H9 (cell line): Measurements from ENCODE around the gene UHRF1. TPM values are rescaled to one million over a fixed set of nuclear protein-coding genes. Genes with fewer than 3 reads are reported as not detected.
A peak's percentile ranks its signal among the peaks of the same experiment; 100 is the strongest.
"Not testable (repeated sequence)": the region's sequence is repeated elsewhere in the genome, so short reads cannot be mapped to it uniquely, and the experiment has no call there.

ENCODE experiments used
- DNase-seq: peaks from one replicate; pipeline ENCODE4 v3.0.0-alpha.2; 2017
- H2AFZ ChIP-seq: one replicate; pipeline ENCODE4 v1.6.1; 2013; ENCODE audit warnings: mild to moderate bottlenecking, low read length, control low read depth, moderate library complexity
- H2AK5ac ChIP-seq: 2 replicates; pipeline ENCODE4 v1.6.1; 2013; ENCODE audit warnings: low read length, control low read depth, mixed read lengths; ENCODE audit not compliant: insufficient read length
- H2BK120ac ChIP-seq: one replicate; pipeline ENCODE4 v1.6.1; 2013; ENCODE audit warnings: low read depth, mild to moderate bottlenecking, low read length, control low read depth, inconsistent platforms; ENCODE audit not compliant: poor library complexity, severe bottlenecking
- H2BK12ac ChIP-seq: 2 replicates; pipeline ENCODE4 v1.6.1; 2013; ENCODE audit warnings: low read length, control low read depth, mixed read lengths, low read depth; ENCODE audit not compliant: insufficient read length
- H2BK15ac ChIP-seq: 2 replicates; pipeline ENCODE4 v1.6.1; 2013; ENCODE audit warnings: low read depth, low read length, control low read depth
- H2BK20ac ChIP-seq: one replicate; pipeline ENCODE4 v1.6.1; 2013; ENCODE audit warnings: low read depth, mild to moderate bottlenecking, low read length, control low read depth, inconsistent platforms; ENCODE audit not compliant: poor library complexity, severe bottlenecking
- H2BK5ac ChIP-seq: 2 replicates; pipeline ENCODE4 v1.6.1; 2013; ENCODE audit warnings: low read length, control low read depth, mixed read lengths; ENCODE audit not compliant: insufficient read length
- H3K14ac ChIP-seq: 2 replicates; pipeline ENCODE4 v1.6.1; 2013; ENCODE audit warnings: low read length, control low read depth; ENCODE audit not compliant: insufficient read depth
- H3K18ac ChIP-seq: 2 replicates; pipeline ENCODE4 v1.6.1; 2013; ENCODE audit warnings: low read depth, mild to moderate bottlenecking, mixed read lengths, low read length, control low read depth; ENCODE audit not compliant: insufficient read length
- H3K23ac ChIP-seq: 2 replicates; pipeline ENCODE4 v1.6.1; 2013; ENCODE audit warnings: low read length, control low read depth, mixed read lengths, low read depth; ENCODE audit not compliant: insufficient read length
- H3K23me2 ChIP-seq: 2 replicates; pipeline ENCODE4 v1.6.1; 2013; ENCODE audit warnings: low read depth, mild to moderate bottlenecking, mixed read lengths, low read length, control low read depth; ENCODE audit not compliant: insufficient read length, poor library complexity, severe bottlenecking
- H3K27ac ChIP-seq: 2 replicates; pipeline ENCODE4 v1.5.1; 2013; ENCODE audit warnings: low read length, control low read depth, mixed read lengths, low read depth; ENCODE audit not compliant: insufficient read length
- H3K27me3 ChIP-seq: 2 replicates; pipeline ENCODE4 v1.6.1; 2013; ENCODE audit warnings: low read length, control low read depth, inconsistent platforms; ENCODE audit not compliant: insufficient read depth
- H3K4ac ChIP-seq: 2 replicates; pipeline ENCODE4 v1.6.1; 2013; ENCODE audit warnings: low read depth, mild to moderate bottlenecking, control low read depth, inconsistent platforms, low read length, moderate library complexity
- H3K4me1 ChIP-seq: 2 replicates; pipeline ENCODE4 v1.6.1; 2013; ENCODE audit warnings: low read length, control low read depth, inconsistent platforms; ENCODE audit not compliant: insufficient read depth
- H3K4me2 ChIP-seq: 2 replicates; pipeline ENCODE4 v1.6.1; 2013; ENCODE audit warnings: low read length, control low read depth, mixed read lengths; ENCODE audit not compliant: insufficient read length, insufficient read depth
- H3K56ac ChIP-seq: 2 replicates; pipeline ENCODE4 v1.6.1; 2013; ENCODE audit warnings: low read depth, mild to moderate bottlenecking, mixed read lengths, low read length, control low read depth; ENCODE audit not compliant: insufficient read length
- H3K79me1 ChIP-seq: 2 replicates; pipeline ENCODE4 v1.6.1; 2013; ENCODE audit warnings: low read depth, mild to moderate bottlenecking, moderate library complexity, low read length, control low read depth, inconsistent platforms; ENCODE audit not compliant: insufficient read depth, poor library complexity, severe bottlenecking
- H3K79me2 ChIP-seq: 2 replicates; pipeline ENCODE4 v1.6.1; 2013; ENCODE audit warnings: low read length, control low read depth, inconsistent platforms; ENCODE audit not compliant: insufficient read depth
- H3K9ac ChIP-seq: 2 replicates; pipeline ENCODE4 v1.6.1; 2013; ENCODE audit warnings: low read length, control low read depth, mixed read lengths; ENCODE audit not compliant: insufficient read length; ENCODE audit errors: extremely low read depth
- H3K9me3 ChIP-seq: one replicate; pipeline ENCODE4 v1.6.1; 2013; ENCODE audit warnings: low read depth, low read length, inconsistent platforms; ENCODE audit not compliant: control insufficient read depth
- H3T11ph ChIP-seq: one replicate; pipeline ENCODE4 v1.6.1; 2013; ENCODE audit warnings: mild to moderate bottlenecking, low read length, control low read depth, inconsistent platforms
- H4K20me1 ChIP-seq: one replicate; pipeline ENCODE4 v1.6.1; 2013; ENCODE audit not compliant: control insufficient read depth, insufficient read length, insufficient read depth
- H4K5ac ChIP-seq: 2 replicates; pipeline ENCODE4 v1.6.1; 2013; ENCODE audit warnings: low read depth, mild to moderate bottlenecking, mixed read lengths, low read length, control low read depth; ENCODE audit not compliant: insufficient read length
- H4K8ac ChIP-seq: replicated peaks from 2 replicates; pipeline ENCODE4 v1.6.1; 2013; ENCODE audit warnings: low read length, control low read depth, mixed read lengths, low read depth; ENCODE audit not compliant: insufficient read length
- H4K91ac ChIP-seq: 2 replicates; pipeline ENCODE4 v1.6.1; 2013; ENCODE audit warnings: low read depth, mild to moderate bottlenecking, moderate library complexity, mixed read lengths, low read length, control low read depth; ENCODE audit not compliant: insufficient read length
- H3K27ac Mint-ChIP-seq, 3 experiments: 2 replicates in 2 of 3; 3 replicates in 1 of 3; pipeline ENCODE4 v1.8.0; 2020 to 2021; ENCODE audit warnings: mixed read lengths in 3 of 3, mild to moderate bottlenecking in 1 of 3, moderate library complexity in 1 of 3
- H3K27me3 Mint-ChIP-seq: 2 replicates; pipeline ENCODE4 v1.8.0; 2021; ENCODE audit warnings: low read depth, mild to moderate bottlenecking, moderate library complexity, mixed read lengths
- H3K36me3 Mint-ChIP-seq, 3 experiments: 2 replicates in 2 of 3; 3 replicates in 1 of 3; pipeline ENCODE4 v1.8.0; 2020 to 2021; ENCODE audit warnings: low read depth in 3 of 3, mixed read lengths in 3 of 3; ENCODE audit not compliant: insufficient read depth in 1 of 3
- H3K4me1 Mint-ChIP-seq, 2 experiments: 2 replicates each; pipeline ENCODE4 v1.8.0; 2020; ENCODE audit warnings: mixed read lengths in 2 of 2
- H3K4me3 Mint-ChIP-seq, 2 experiments: 2 replicates in 1 of 2; 3 replicates in 1 of 2; pipeline ENCODE4 v1.8.0; 2020 to 2021; ENCODE audit warnings: mild to moderate bottlenecking in 2 of 2, mixed read lengths in 2 of 2, moderate library complexity in 1 of 2
- H3K9me3 Mint-ChIP-seq, 2 experiments: 2 replicates in 1 of 2; 3 replicates in 1 of 2; pipeline ENCODE4 v1.8.0; 2020; ENCODE audit warnings: mild to moderate bottlenecking in 2 of 2, mixed read lengths in 2 of 2, moderate library complexity in 1 of 2
- WGBS: extraction: QIAGEN DNeasy Blood & Tissue Kit; methylation state at CpG from one replicate; pipeline ENCODE4 v1.1.7; 2013; ENCODE audit warnings: missing lambda C conversion rate, low lambda C conversion rate, mixed read lengths; ENCODE audit not compliant: insufficient read length; ENCODE audit errors: extremely low coverage; 5-methylcytosine and 5-hydroxymethylcytosine counted together
- total RNA-seq: library from RNA; stranded (reverse); gene quantifications from 2 replicates; pipeline ENCODE4 v1.2.1, GENCODE V29; 2021
- TF ChIP-seq, protein P1 (sequence below): fragments of 200-600 bp; sonication (generic); conservative IDR thresholded peaks from 3 replicates; pipeline ENCODE4 v1.8.0; 2021; ENCODE audit warnings: antibody characterized with exemption, mild to moderate bottlenecking

Gene UHRF1
- total RNA-seq, 1 experiment from 2014 or later, result 106 TPM

DNA sequence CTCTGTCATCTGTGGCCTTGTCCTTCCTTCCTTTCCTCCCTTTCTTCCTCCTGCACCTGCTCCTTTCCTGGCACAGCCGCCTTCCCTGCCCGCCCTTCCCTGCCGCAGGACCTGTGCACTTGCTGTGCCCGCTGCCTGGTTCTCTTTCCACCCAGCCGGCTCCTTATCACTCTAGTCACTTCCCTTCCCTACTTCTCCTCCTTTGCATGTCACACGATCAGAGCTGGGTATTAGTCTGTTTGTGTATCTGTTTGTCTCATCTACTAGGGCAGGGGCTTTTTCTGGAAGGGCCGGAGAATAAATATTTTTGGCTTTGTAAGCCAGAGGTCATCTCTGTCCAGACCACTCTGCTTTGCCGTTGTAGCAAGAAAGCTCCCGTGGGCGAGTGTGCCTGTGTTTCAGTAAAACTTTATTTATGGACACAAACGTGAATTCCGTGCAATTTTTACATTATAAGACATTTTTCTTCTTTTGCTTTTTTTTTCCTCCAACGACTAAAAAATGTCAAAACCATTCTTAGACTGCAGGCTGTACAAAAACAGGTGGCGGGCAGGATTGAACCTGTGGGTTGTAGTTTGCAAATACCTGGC, 65.7 kb downstream of the UHRF1 start:
- Histone ChIP-seq H2AFZ (no peak overlapping the region), H3K4me2 (no peak overlapping the region), H2BK20ac (no peak overlapping the region), H3K4ac (no peak overlapping the region), H3K79me1 (no peaks in the 10 kb centered on the region), H2BK5ac (no peak overlapping the region), H3K27ac (no peak overlapping the region), H2BK15ac (no peak overlapping the region), H3K4me1 (no peaks in the 10 kb centered on the region), H3K79me2 (peaks cover 10% of the 10 kb centered on the region; the same call in 1 of the 2 replicates), H2BK12ac (no peak overlapping the region), H3K56ac (no peak overlapping the region), H3K9ac (no peak overlapping the region), H3K23ac (no peak overlapping the region), H3K18ac (no peak overlapping the region), H4K91ac (no peak overlapping the region), H3K9me3 (no peaks in the 10 kb centered on the region), H3K27me3 (no peaks in the 10 kb centered on the region), H3T11ph (no peak overlapping the region), H2BK120ac (no peak overlapping the region), H4K5ac (no peak overlapping the region), H4K8ac (no peak overlapping the region), H2AK5ac (no peak overlapping the region), H3K14ac (no peak overlapping the region), H3K23me2 (peaks cover 7% of the 10 kb centered on the region), H4K20me1 (peaks cover 2% of the 10 kb centered on the region)
- Mint-ChIP-seq H3K27me3 (peaks cover 2% of the 10 kb centered on the region), H3K27ac (peak overlapping the region in 2 of 3 experiments; percentile 21 to 83; a peak in 1 of 7 replicates), H3K36me3 (peaks cover 2 to 12% (median 11%) of the 10 kb centered on the region in 3 experiments; a peak in 6 of 7 replicates), H3K4me3 (no peak overlapping the region), H3K9me3 (no peaks in the 10 kb centered on the region), H3K4me1 (peaks cover 31 to 41% of the 10 kb centered on the region in 2 experiments)
- no CpG with 5 or more reads among the region's 14 CpGs for WGBS
- no peak for DNase-seq
- TF ChIP-seq, protein P1, sequence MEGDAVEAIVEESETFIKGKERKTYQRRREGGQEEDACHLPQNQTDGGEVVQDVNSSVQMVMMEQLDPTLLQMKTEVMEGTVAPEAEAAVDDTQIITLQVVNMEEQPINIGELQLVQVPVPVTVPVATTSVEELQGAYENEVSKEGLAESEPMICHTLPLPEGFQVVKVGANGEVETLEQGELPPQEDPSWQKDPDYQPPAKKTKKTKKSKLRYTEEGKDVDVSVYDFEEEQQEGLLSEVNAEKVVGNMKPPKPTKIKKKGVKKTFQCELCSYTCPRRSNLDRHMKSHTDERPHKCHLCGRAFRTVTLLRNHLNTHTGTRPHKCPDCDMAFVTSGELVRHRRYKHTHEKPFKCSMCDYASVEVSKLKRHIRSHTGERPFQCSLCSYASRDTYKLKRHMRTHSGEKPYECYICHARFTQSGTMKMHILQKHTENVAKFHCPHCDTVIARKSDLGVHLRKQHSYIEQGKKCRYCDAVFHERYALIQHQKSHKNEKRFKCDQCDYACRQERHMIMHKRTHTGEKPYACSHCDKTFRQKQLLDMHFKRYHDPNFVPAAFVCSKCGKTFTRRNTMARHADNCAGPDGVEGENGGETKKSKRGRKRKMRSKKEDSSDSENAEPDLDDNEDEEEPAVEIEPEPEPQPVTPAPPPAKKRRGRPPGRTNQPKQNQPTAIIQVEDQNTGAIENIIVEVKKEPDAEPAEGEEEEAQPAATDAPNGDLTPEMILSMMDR, result no peak

DNA sequence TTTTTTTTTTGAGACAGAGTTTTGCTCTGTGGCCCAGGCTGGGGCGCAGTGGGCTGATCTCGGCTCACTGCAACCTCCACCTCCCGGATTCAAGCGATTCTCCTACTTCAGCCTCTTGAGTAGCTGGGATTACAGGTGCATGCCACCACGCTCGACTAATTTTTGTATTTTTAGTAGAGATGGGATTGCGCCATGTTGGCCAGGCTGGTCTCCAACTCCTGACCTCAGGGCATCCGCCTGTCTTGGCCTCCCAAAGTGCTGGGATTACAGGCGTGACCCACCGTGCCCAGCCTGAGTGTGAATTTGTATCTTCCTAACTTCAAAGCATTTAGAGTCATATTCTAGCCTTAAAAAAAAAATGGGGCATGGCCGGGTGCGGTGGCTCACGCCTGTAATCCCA, 66.3 kb downstream of the UHRF1 start:
- not testable (repeated sequence) for H4K5ac ChIP-seq, H3K23ac ChIP-seq, H3K4me3 Mint-ChIP-seq, DNase-seq, H2BK15ac ChIP-seq, H3K27me3 Mint-ChIP-seq, H3K9ac ChIP-seq, H3K4me2 ChIP-seq, H2BK5ac ChIP-seq, H3K56ac ChIP-seq, H3K27ac ChIP-seq, H4K91ac ChIP-seq, H3K4me1 ChIP-seq, H3K79me1 ChIP-seq, H2BK12ac ChIP-seq, H2BK120ac ChIP-seq, H3T11ph ChIP-seq, H3K14ac ChIP-seq, H4K20me1 ChIP-seq, H3K18ac ChIP-seq, H2AFZ ChIP-seq, H3K27me3 ChIP-seq, H3K9me3 Mint-ChIP-seq, H4K8ac ChIP-seq, H3K4ac ChIP-seq, H3K27ac Mint-ChIP-seq, H2BK20ac ChIP-seq, H3K23me2 ChIP-seq, H2AK5ac ChIP-seq, H3K9me3 ChIP-seq
- Mint-ChIP-seq H3K36me3 (peaks cover 2 to 12% (median 11%) of the 10 kb centered on the region in 3 experiments; a peak in 6 of 7 replicates), H3K4me1 (peaks cover 27 to 38% of the 10 kb centered on the region in 2 experiments)
- whole genome bisulfite sequencing, result no CpG with 5 or more reads among the region's 13 CpGs
- H3K79me2 ChIP-seq, result peaks cover 12% of the 10 kb centered on the region; the same call in 1 of the 2 replicates
